NCI-H82 treated with DMSO at 0.1 percent for 48 hours (cell line): ENCODE data around the gene MYO1H.
A peak's percentile ranks its signal among the peaks of the same experiment; 100 is the strongest.
"Not testable (repeated sequence)": the region's sequence is repeated elsewhere in the genome, so short reads cannot be mapped to it uniquely, and the experiment has no call there.

Source experiments
- DNase-seq: peaks from one replicate; lab custom pipeline; 2025; ENCODE audit not compliant: unreplicated experiment; lab: John Stamatoyannopoulos, UW

Gene MYO1H, protein sequence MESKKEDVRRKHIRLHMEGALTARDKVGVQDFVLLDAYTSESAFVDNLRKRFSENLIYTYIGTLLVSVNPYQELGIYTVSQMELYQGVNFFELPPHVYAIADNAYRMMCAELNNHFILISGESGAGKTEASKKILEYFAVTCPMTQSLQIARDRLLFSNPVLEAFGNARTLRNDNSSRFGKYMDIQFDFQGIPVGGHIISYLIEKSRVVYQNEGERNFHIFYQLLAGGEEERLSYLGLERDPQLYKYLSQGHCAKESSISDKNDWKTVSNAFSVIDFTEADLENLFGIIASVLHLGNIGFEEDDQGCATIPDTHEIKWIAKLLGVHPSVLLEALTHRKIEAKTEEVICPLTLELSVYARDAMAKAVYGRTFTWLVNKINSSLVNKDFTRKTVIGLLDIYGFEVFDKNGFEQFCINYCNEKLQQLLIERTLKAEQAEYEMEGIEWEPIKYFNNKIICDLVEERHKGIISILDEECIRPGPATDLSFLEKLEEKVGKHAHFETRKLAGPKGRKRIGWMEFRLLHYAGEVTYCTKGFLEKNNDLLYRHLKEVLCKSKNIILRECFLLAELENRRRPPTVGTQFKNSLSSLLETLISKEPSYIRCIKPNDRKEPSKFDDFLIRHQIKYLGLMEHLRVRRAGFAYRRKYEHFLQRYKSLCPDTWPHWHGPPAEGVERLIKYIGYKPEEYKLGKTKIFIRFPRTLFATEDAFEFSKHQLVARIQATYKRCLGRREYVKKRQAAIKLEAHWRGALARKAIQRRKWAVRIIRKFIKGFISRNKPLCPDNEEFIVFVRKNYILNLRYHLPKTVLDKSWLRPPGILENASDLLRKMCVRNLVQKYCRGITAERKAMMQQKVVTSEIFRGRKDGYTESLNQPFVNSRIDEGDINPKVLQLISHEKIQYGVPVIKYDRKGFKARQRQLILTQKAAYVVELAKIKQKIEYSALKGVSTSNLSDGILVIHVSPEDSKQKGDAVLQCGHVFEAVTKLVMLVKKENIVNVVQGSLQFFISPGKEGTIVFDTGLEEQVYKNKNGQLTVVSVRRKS

DNA sequence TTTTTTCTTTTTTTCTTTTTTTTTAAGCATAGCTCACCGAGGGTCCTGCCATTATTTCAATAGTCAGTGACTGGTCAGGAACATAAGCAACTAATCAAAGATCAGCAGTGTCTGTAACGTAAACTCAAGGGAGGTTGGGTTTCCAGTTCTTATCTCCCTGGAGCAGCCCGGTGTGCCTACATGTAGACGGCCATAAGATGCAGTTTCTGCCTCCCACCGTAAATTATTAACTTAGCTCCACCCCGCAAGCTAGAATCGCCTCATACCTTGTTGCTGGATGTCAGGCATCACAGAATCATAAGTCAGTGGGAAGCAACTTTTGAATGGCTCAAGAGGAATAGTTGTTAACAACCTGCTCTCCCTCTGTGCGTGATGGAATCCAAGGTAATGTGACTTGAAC lies at the start of gene MYO1H:
TSS of gene MYO1H (plus strand) at position 312 of the 400 bp plus-strand sequence. CDS start at position 373, 61 bp downstream.
- no peak for DNase-seq

DNA sequence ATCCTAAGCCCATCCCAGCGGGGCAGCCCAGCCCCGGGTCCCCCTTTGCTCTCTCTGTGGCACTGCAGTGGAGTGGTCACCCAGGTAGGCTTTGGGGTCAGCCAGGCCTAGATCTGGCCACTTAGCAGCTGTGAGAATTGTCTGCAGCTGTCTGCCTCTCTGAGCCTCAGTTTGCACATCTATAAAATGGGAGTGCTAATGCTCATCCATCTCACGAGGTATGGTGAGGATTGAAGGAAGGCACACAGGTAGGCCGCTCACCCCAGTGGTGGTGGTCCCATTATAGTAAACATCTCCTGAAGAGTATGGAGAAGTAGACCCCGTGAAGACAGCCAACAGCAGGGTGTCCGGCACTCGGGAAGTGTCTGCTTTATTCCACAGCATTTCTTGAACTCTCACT lies 47.9 kb upstream of the MYO1H start:
- no peak for DNase-seq

DNA sequence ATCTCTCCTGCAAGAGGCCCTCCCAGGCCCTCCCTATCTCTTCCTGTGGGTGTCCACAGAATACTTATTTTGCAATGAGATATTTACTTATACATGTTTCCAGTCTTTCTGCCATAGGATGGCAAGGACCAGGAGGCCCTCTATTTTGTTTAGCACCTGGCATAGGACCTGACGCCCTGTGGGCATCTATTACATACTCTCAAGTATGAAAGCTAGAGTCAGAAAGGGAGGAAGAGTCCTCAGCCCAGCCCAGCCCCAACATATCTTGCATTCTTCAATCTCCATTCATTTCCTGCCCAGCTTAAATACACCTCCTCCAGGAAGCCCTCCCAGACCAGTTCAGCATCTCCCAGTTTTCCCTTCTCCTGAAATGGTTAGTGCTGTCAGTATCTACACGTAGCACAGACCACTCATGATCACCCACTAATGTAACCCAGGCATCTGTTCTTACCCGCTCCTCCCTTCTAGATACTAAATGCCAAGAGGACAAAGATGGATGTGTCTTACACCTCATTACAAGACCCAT lies 46.0 kb upstream of the MYO1H start:
- DNase-seq = no peak

DNA sequence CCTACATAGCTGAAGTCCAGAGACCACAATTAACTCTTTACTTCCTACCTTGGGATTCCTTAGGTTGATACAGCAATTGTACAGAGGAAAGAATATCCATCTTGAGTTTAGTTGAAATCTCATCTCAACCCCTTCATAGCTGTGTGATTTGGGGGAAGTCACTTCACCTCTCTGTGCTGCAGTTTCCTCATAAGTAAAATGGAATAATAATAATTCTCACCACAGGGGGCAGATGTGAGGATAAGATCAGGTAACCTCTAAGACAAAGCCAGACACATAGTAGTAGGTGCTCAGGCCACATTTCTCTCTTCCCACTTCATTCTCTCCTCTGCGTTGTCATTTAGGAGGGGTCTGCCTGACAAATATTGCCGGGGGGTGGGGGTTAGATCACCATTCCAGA lies 45.3 kb upstream of the MYO1H start:
- no peak for DNase-seq

DNA sequence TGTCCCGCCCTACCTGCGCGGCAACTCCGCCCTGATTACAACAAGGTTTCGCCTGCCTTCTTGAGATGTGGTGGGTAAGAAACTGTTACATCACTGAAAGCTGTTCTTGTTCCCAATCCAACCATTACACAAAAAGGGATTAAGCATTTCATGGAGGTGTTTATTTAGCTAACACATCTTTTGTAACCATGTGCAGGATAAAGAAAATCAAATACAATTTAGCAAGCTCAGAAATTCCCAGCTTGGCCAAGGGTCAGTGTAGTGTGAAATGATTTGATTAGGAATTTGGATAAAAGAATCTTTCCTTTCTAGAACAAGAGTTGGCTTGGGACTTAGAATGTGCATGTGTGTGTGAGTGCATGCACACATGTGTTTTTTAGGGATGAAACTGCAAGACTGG lies 44.9 kb upstream of the MYO1H start:
- DNase-seq = no peak

DNA sequence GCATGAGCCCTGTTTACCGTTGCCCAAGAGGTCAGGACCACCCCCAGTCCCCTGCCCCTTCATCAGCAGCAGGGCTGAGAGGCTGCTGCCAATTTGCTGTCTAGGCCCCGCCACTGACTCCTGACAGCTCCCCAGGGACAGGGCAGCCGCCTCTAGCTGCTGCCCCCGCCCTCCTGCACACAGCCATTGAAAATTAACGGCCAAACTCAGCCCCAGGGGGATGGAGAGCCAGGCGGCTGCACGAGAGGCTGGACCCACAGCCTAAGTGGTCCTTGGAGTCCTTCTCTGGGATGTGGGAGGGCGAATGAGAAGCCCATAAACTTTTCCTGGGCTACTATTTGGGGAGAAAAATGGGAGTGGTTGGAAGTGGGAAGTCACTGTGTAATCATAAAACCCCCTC lies 43.2 kb upstream of the MYO1H start:
- DNase-seq = peak; percentile 8

DNA sequence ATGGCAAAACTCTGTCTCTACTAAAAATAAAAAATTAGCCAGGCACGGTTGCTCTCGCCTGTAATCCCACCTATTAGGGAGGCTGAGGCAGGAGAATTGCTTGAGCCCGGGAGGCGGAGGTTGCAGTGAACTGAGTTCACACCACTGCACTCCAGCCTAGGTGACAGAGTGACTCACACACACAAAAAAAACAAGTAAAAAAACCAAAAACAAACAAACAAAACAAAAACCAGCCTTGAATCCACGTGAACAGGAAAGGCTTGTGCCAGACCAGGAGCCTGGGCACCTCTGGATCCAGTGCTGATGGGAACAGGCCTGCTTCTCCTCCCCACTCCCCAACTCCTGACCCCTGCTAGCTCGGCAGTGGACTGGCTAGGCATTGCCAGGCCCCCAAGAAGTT lies 42.2 kb upstream of the MYO1H start:
- DNase-seq = no peak

DNA sequence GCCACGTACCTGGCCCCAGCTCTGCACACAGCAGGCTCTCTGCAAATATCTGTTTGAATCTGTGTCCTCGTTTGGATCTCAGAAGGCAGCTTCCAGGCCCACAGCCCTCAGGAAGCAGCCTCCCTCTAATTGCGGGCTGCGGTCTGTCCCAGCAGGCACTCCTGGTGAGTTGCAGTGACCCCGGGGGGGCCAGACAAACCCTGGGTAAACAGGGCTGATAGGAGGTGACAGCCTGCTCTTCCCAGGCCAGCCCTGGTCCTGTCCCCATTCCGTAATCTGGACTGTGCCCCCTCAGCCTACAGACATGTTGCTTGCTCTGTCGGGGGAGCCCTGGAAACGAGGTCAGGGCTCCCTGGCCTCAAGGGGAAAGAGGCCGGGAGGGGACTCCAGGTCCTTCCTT lies 40.6 kb upstream of the MYO1H start:
- DNase-seq = no peak

DNA sequence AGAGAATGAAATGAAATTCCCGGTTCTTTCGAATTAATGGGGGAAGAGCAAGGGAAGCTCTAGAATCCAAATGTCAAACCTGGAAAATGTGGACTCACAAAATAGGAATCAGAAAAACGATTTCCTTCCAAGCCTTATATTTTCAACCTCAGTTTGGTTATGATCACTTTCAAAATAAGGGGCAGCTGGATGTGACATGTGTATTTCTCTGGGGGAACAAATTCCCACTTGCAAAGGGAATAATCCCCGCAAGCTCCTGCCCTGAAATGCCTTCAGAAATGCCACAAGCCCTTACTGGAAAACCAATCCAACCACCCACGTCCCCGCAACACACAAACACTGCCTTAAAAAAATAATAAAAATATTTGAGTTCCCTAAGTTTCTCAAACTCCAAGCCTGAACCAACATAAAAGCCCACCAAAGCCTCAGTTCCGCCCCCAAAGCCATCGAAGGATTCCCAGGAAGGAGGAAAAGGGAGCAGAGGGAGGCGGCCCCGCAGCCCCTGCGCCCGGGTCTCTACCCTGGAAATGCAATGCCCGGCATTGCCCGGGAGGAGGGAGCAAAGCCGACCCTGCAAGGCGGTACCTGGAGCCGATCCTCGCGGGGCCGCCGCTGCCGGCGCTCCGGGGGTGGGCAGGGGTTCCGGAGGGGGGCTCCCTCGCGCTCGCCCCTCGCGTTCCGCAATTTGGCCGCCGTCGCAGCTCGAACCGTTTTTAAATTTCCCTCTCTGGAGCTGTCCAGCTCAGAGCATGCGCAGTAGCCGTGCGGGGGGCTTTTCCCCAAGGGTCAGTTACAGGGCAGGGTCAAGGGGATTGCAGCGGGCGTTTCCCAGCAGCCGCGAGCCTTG lies 38.9 kb upstream of the MYO1H start, which contains the start of gene FOXN4:
TSS of gene FOXN4 (minus strand) at position 751 of the 847 bp plus-strand sequence. CDS start 963 bp downstream, outside the sequence.
- DNase-seq = peak; percentile 14

DNA sequence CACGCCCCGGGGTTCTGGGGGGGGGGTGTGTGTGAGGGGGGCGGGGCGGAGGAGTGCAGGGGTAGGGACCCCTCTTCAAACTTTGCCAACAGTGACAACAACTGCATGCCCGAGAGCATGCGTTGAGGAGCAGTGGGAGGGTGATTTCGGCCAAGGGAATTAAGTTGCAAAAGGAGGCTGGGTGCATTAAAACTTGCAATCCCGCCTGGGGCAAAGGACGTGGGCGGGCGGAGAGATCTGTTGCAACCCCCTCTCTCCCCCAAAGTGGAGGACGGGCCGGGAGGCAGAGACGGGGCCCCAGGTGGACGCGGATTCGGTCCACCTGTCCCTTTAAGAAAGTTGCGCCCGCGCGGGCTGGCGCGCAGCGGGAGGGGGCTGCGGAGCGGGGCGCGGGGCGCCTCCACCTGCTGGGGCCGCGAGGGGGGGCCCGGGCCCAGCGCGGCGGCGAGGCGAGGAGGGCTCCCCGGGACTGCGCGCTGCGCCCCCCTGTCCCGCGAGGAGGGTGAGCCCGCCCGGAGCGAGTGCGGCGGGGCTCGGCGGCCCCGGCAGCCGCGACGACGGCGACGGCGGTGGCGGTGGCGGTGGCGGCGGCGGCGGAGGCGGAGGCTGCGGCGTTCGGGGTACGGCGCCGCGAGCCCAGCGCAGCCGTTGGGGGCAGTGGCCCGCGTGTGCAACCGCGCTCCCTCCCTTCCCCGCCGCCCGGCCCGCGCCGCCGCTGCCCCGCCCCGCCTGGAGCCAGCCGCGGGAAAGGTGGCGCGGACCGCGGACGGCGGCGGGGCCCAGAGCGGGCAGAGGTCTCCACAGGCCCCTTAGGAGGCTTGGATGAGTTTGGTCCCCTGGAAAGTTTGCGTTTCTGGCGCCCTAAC lies 38.1 kb upstream of the MYO1H start:
- DNase-seq = no peak

DNA sequence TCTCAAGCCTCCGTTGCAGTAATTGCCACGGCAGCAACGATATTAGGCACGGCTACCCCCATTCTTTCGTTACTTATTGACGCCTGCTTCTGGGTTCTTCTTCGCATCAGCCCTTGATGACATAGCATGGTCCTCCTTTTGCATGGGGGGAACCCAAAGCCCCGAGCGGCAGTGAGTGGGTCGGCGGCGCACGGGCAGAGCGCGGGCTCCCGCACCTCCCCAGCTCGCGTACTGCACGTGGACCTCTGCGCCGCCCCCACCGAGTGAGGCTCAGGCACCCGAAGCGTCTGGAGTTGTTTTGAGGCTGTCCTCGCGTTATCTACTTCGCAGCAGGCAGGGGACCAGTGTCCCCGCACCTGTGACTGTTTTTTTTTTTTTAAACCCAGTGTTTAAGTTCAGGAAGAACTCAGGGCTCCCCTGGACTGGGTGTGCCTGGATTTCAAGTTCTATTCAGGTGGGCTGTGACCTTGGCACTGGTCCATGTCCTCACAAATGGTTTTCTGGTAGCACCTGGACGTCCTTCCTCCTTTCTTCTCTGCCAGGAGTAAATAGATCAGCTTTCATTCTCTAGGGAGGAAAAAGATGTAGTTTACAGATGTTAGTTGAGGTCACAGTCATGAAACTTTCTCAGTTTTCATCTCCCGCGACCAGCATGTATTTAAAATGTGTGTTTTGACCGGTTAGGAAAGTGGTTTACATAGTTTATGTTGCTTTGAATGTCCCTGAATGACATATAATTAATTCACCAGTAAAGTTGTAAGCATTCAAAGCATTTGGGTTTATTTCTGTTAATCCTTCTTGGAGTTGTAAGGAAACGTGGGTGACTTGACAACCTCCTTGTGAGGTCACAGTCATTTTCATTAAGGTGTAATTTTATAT lies 37.2 kb upstream of the MYO1H start:
- peak; percentile 13 for DNase-seq

DNA sequence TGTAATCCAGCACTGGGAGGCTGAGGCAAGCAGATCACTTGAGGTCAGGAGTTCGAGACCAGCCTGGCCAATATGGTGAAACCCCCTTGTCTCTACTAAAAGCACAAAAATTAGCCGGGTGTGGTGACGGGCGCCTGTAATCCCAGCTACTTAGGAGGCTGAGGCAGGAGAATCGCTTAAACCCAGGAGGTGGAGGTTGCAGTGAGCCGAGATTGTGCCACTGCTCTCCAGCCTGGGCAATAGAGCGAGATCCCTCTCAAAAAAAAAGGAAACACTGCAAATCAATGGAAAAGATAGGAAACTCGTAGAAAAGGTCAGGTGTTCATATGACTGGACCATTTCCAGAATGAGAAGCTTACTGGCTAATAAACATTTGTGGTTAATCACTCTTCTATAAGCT lies 26.4 kb upstream of the MYO1H start:
- DNase-seq = not testable (repeated sequence)

DNA sequence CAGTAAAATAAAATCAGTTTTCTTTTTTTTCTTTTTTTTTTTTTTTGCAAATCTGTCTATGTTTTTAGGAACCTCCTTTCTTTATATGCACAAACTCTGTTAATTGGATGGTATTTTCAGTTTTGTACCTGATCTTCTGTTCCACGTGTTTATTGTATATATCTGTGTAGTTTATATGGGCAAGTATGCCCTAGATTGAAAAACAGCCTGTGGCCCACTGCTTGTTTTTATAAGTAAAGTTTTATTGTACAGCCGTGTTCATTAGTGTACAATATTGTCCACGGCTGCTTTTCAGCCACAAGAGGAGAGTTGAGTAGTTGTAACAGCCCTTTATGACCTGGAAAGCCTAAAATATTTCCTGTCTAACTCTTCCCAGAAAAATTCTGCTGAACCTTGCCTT lies 18.7 kb upstream of the MYO1H start:
- no peak for DNase-seq

DNA sequence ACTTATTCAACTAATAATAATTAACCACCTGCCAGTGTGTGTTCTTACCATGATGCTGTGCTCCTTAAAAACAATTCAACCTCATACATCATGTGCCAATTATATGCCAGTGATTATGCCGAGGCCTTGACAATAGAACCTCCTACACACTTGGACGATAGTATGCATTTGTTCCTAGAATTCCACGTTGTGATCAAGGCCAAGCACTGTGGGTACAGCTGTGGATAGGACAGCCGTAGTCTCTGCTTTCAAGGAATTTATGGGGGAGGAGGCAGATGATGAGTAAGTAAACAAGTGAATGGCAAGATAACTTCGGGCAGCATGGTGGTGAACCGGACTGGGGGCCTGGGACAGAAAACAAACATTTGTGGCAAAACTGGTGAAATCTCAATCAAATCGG lies 18.0 kb upstream of the MYO1H start:
- peak; percentile 41 for DNase-seq

DNA sequence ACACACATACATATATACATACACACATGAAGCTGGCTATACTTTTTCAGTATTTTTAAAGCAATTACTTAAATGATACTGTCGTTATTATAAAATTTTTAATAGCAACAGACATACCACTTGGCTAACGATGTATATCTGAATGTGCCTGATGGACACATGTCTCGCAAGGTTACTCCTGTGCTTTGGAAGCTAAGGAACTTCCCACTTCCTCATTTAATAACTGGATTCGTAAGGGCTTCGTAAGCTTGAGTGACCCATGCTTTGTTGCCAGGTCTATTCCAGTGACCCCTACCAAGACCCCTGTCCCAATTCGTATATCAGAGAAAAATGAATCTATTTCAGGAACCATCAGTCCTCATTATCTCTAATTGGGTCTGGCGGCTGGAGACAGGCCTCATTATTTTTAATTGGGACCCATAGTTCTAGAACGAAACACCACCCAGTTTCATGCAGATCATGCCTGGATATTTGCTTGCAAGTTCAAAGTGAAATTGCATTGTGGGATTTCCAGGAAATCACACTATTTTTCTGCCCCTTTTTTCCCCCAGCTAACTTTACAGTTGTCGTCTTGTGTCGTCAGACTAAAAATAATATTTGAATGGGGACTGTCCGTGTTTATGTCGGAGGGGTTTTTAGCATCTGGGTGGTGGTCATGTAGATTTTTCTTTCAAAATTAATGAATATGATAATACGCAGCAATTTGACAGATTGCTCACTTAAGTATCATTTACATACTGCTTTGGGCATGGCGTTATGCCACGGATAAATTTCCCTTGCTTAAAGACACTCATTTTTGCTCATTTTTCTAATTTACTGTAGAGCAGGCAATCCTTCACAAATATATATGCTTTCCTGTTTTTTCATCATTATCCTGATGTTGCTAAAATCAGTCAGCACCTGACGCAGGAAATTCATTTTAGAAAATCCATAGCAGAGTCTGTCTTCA lies 17.1 kb upstream of the MYO1H start:
- no peak for DNase-seq

DNA sequence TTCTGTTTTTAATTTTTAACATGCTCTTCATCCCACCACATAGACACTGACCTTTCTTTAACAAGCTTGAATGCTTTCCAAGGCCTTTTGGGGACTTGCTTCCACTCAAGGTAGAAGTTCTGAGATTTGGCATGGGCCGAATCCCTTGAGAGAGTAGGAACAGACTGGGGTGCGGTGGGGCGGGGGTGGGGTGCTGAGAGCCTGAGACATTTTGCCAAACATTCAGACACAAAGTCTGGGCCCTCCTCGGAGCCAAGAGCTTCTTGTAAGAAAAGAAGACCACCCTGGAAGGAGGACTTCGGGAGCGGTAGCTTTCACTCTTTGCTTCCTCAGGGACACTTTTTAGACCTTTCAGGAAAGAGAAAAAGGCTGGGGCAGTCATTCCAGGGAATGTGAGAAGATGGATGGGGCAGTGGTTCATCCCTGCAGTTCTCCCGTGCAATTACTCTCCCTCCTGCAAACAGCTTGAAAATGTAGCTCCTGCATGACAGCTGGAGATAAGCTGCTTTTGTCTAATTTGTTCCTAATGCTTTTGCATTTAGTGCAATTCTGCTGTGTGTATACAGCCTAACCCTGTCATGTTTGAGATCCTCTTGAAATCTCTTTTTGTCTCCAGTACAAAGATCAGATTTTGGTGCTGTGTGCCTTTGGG lies 16.3 kb upstream of the MYO1H start:
- peak; percentile 92 for DNase-seq

DNA sequence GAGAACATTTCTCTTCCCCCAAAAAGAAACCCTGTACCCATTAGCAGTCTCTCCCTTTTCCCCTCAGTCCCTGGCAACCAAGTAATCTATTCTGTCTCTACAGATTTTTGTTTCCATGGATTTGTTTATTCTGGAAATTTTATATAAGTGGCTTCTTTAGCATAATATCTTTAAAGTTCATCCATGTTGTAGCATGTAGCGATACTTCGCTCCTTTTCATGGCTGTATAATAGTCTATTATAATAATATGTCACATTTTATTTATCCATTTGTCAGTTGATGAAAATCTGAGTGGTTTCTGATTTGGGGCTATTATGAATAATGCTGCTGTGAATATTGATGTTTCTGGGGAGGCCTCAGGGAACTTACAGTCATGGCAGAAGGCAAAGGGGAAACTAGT lies 12.8 kb upstream of the MYO1H start:
- DNase-seq = no peak
